ELF-1 (cell line): ENCODE measurements around the gene DAO.
A peak's percentile ranks its signal among the peaks of the same experiment; 100 is the strongest.
"Not testable (repeated sequence)": the region's sequence is repeated elsewhere in the genome, so short reads cannot be mapped to it uniquely, and the experiment has no call there.

Experiments
- DNase-seq: peaks from one replicate; pipeline ENCODE4 v3.0.0-alpha.2; 2016; ENCODE audit warnings: low read depth, low spot score

The DAO gene

DNA sequence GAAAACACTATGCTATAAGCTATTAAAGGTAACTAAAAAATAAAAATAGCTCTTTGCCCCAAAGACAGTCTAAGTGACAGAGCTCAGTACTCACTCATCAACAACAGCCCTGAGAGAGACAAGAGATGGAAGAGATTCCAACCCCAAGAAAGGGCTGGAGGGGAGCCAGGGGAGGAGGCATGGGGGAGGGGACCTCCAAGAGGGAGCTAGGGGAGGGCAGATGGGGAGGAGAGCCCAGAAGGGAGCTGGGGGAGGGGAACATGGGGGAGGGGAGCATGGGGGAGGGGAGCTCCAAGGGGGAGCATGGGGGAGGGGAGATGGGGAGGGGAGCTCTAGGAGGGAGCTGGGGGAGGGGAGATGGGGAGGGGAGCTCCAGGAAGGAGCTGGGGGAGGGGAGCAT, 30.2 kb upstream of the DAO start:
- no peak for DNase-seq

DNA sequence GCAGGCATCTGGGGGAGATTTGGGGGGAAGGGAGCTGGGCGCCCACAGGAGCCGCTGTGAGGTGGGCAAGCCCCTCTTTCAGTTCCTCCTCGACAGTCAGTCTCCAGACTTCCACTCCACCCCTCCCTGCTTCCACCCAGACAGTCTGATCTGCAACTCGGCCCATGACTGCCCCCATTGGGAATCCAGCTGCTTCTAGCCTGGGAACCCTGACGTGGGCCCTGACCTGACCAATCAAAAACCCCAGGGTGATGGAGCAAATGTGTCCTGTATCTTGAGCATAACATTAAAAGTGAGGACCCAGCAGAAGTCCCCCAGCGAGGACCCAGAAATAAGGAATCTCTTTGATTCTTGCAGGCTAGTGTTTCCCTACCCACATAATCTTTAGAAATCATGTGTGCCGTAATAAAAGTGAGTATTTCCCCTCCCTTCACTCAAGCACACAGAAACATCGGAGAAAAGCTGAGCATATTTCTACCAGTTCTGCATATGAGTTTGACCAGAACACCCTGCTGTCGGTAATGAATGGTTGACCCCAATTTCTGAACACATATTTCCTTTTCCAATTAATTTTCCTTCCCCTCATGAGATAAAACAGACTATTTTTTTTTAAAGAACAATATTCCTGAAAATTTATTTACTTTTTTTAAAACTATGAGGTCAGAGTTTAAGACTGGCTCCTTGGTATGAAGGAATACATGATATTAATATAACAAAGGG, 28.9 kb upstream of the DAO start:
- no peak for DNase-seq

DNA sequence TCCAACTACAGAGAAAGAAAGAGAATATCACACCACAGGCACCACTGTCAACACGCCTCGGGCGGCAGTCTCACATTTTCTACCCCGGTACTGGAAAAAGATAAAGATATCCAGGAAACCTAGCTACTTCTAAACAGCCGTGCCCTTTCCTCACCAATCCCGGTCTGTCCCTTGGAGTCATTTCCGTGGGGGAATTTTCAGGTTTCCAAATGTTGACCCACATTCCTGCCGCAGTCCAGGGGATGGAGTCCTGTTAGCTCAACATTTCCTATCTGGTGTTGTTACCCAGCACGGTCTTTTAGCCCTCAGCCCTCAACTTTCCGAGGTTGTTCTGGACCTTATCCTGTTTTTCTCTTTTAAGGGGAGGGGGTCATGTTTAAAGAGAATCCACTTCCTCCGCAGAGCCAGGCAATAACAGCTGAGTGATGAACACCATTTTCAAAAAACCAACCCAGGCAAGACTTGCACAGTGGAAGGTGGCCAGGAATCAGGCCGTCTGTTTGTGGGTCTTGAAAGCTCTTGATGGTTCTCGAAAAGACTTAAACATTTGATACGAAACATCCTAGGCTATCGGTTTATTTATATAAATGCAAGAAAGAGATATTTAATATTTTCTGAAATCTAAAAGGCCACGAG, 27.1 kb upstream of the DAO start:
- no peak for DNase-seq

DNA sequence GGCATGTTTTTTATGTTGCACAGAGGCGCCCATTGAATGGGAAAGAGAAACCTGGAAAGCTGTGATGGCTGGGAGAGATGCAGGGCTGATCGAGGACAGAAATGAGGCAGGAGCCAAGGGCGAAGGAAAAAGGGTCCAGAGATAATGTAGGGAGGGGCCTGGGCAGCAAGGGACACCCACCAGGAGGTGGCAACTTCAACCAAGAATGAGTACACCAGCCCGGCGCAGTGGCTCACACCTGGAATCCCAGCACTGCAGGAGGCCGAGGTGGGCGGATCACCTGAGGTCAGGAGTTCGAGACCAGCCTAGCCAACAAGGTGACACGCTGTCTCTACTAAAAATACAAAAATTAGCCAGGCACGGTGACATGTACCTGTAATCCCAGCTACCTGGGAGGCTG, 26.5 kb upstream of the DAO start:
- DNase-seq: no peak

DNA sequence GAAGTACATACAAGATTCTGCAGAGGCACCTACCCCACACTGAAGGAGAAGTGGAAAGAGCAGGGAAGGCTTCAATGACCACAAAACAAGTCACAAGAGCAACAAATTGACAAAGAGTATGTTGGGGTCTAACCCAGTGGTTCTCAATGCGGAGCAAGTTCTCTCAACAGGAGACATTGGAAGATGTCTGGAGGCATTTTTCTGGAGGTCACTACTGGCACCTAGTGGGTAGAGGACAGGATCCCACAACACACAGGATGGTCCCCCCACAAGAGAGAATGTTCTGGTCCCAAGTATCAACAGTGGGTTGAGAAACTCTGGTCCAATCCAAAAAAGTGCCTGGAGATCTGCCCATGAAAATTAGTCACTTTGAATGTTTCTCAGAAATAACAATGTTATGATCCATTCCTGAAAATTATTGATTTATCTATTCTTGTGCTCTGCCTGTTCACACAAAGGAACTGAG, 25.9 kb upstream of the DAO start:
- DNase-seq: peak; percentile 17

DNA sequence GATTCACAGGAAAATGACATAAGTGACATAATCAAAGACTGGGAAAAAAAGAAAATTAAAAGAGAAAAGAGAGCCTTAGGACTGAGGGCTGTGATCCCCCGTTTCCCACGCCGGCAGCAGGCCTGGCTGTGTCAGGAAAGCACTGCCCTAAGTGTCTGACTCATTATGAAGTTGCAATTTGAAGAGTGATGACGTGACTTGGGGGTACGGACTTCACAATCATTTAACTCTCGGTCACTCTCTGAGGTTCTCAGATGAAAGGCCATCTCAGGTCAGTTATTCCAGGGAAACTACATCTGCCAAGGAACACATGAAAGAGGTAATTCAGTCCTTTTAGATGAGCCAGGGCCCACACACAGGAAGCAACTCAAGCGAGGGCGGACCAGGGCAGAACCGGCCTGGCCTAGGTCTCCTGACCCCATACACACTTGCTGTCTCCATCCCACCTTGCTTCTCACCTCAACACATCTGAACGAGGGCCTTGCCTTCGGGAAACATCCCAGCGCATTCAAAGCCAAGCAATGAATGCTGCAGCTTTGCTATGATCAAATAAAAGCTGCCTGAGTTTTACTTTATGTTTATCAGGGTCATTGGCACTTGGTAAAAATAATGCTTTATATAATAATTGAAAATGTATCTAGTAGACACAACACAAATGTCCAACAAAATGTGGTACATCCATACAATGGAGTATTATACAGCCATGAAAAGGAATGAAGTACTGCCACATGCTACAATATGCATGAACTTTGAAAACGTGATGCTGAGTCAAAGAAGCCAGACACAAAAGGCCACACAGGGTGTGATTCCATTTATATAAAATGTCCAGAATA, 25.2 kb upstream of the DAO start:
- peak; percentile 12 for DNase-seq

DNA sequence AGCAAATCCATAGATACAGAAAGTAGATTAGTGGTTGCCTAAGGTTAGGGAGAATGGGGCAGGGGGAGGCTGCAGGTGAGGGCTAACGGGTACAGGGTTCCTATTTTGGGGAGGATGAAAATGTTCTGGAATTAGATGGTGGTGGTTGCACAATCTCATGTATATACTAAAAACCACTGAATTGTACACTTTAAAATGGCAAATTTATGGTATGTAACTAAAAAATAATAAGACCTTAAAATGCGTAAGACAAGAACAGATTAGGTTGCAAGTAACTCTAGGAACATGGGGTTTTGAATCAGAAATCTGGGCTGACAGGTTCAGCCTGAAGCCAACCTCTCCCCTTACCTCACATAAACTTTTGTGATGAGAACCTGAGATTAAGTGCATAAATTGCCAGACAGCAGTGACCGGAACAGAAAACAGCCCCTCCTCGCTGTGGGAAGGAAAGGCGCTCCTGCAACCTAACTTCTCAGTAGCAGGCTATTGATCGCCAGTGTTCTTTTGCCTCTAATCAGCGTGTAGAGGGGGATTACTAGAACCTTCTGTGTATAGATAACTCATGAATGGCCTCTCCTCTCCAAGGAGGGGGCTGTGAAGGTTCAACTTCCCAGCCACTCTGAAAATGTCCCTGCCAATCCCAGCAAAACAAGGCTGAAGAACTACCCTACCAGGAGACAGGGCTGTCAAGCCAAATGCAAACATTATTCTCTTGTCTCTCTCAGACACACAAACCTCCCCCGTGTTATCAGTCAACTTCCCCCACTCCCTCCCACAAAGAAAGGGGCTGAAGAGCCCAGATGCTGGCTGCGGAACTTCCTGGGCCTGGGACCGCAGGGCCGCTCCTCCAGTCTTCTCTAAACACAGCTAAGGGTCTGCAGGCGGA, 24.4 kb upstream of the DAO start:
- DNase-seq: peak; percentile 64

DNA sequence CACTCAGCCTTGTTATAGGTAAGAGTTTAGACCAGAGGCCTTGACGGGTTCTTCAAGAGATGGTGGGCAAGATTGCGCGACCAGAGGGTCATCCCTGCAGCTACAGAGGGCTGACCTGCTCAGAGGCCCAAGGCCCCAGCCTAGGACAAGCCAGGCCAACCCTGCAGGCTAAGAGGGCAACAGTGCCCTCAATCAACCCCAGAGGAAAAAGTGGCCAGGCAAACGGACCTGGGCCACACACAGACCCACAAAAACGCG, 23.8 kb upstream of the DAO start:
- no peak for DNase-seq

DNA sequence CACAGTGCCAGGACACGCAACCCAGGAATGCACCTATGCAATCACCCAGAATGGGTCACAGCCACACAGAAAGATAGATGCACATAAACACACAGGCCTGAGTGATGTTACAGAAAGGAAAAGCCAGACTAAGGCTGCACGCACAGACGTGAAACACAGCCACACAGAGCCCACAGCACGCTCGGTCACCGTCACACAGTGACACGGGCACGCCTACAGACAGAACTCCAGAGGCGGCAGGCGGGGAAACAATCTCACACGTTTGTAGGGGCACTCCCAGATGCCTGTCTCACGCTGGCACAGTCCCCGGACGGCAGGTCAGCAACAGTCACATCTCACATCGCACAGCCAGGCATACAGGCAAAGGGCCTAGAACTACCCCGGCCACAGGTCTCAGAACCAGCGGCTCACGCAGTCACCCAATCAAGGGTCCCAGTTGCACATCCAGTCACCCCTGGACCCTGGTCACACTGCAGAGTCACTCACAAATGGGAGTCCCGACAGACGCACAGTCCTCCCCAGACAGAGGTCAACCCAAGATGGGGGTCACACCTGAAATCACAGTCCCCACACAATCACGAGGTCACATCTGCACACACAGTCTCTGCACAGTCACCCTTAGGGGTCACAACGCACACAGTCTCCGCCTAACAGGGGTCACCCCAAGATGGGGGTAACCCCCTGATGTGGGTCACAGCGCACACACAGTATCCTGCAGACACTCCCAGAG, 23.3 kb upstream of the DAO start:
- DNase-seq: peak; percentile 54

DNA sequence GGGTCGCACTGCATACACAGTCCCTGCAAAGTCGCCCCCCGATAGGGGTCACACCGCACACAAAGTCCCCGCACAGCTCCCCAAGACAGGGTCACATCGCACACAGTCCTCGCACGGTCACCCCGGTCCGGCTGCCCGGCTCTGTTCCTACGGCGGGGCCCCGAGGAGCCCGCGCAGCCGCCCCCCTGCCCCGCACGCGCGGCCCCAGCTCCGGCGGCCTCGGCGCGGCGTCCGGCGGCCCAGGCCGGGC, 22.8 kb upstream of the DAO start:
- DNase-seq: no peak

DNA sequence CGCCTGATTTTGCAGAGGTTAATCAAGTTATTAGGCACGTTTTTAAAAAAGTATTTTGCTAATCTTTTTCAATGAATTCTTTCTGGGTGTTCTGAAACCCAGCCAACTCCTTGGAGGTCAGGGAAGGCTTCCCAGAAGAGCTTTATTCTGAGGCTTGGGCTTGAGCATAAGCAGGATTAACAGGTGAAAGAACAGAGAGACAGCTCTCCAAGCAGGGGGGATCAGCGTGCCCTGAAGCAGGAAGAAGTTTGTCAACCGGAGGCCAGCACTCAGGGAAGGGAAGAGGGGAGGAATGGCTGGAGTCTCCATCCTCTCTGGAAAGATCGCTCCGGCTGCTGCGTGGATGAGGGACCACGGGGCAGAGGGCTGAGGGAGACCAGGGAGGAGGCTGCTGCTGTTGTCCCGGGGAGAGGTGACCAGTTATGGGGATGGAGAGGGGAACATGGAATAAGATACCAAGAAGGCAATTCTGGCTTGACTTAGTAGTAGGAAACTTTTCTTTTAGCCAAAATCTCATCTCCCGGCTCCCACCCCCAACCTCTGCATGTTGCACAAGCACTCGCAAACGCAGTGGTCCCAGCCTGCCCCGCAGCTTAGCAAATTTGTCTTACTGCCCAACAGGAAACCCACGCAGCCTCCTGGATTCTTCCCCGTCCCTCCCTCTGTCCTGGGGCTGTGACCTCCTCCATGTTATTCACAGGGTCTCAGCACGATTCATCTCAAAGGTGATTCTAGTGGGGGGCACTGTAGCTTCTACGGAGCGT, 21.4 kb upstream of the DAO start:
- peak; percentile 40 for DNase-seq

DNA sequence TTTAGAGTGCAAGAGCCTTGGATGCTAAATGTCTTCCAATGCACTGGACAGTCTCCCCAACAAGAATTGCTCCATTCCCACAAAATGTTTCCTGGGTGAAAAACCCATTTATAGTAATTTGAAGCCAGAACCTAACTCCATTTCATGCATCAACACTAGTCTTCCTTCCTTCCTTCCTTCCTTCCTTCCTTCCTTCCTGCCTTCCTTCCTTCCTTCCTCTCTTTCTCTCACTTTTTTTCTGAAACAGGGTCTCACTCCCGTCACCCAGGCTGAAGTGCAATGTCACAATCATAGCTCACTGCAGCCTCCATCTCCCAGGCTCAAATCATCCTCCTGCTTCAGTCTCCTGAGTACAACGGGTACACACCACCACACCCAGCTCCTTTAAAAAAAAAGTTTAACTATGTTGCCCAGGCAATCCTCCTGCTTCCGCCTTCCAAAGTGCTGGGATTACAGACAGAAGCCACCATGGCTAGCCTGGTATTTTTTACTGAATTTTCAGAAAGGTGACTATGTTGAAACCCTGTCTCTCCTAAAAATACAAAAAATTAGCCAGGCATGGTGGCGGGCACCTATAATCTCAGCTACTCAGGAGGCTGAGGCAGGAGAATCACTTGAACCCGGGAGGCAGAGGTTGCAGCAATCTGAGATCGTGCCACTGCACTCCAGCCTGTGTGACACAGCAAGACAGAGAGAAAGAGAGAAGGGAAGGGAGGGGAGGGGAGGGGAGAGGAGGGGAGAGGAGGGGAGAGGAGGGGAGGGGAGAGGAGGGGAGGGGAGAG, 20.6 kb upstream of the DAO start:
- DNase-seq: not testable (repeated sequence)

DNA sequence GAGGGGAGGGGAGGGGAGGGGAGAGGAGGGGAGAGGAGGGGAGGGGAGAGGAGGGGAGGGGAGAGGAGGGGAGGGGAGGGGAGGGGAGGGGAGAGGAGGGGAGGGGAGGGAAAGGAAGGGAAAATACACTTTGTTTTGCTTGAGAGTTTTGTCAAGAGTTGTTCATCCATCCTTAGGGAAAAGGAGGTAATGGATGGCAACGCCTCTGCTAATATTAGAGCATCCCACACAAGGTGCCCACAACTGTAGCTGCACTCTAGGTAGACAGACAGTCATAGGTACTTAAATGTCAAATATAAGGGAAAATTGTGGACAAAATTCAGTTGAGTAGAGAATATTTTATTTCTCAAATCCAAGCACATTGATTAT, 20.0 kb upstream of the DAO start:
- DNase-seq: no peak

DNA sequence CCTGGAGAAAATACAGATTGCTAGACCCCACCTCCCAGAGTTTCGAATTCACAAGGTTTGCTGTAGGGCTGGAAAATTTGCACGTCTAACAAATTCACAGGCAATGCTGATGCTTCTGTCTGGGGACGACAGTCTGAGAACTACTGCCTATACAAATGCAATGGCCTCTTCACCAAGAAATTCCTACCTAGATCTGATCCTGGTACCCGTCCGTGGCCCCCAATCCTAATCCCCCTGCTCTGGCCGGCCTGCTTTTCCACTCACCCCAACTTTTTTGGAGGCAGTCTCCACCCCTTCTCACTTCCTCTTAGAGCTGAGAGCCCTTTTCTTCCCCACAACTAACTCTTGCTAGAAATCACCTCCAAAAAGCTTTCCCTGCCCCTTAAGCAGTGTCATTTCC, 19.4 kb upstream of the DAO start:
- no peak for DNase-seq

DNA sequence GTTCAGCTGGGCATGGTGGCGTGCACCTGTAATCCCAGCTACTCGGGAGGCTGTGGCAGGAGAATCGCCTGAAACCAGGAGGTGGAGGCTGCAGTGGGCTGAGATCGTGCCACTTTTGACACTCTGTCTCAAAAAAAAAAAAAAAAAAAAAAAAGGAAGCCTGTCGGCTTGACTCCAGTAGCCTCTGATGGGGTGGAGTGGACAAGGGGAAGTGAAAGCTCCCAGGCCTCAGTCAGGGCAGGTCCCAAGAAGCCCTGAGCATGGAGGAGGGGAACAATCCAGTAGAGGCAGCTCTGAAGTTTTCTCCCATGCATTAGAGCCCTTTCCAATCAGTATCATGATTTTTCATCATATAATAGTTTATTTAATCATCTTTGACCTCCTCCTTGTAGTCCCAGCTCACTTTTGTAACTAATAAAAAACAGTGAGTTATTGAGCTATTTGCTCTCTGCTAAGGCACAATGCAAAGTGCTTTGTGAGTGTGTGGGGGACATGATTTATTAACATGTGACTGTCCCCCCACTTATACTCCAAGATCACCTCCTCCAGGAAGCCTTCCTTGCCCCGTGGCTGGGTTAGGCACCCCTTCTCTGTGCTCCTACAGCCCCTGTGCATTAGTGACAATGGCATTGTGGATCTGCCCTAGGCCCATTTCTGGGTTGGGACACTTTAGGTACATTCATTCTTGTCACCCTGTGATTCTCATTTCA, 17.9 kb upstream of the DAO start:
- no peak for DNase-seq

DNA sequence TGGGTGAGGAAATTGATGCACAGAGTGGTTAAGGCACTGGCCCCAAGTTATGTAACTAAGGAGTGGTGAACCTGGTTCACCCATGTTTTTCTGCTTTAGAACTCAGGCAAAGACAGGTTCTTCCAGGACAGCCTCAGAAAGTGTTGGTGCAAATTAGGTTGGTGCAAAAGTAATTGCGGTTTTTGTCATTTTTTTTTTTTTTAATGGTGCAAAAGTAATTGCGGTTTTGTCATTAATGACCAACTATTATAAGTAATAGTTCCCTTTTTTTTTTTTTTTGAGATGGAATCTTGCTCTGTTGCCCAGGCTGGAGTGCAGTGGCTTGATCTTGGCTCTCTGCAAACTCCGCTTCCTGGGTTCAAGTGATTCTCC, 17.3 kb upstream of the DAO start:
- no peak for DNase-seq

DNA sequence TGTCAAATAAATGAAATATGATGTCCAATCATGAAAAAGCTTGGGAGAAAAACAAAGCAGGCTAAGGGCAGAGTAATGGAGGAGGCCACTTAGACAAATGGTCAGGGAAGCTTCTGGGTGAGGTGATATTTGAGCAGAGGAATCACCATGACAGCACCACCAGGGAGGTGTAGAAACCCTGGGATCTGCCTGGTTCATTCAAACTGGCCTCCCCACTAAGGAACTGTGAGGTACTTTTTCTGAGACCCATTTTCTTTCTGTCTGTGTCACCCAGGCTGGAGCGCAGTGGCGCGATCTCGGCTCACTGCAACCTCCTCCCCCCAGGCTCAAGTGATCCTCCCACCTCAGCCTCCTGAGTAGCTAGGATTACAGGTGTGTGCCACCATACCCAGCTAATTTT, 14.7 kb upstream of the DAO start:
- no peak for DNase-seq

DNA sequence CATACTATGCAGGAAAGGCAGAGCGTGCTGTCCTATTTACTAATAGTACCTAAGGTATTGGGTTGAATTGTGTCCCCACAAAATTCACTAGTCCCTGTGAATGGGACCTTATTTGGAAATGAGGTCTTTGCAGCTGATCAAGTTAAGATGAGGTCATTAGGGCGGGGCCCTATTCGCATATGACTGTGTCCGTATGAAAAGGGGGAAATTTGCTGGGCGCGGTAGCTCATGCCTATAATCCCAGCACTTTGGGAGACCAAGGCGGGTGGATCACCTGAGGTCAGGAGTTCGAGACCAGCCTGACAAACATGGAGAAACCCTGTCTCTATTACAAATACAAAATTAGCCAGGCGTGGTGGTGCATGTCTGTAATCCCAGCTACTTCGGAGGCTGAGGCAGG, 13.8 kb upstream of the DAO start:
- not testable (repeated sequence) for DNase-seq

DNA sequence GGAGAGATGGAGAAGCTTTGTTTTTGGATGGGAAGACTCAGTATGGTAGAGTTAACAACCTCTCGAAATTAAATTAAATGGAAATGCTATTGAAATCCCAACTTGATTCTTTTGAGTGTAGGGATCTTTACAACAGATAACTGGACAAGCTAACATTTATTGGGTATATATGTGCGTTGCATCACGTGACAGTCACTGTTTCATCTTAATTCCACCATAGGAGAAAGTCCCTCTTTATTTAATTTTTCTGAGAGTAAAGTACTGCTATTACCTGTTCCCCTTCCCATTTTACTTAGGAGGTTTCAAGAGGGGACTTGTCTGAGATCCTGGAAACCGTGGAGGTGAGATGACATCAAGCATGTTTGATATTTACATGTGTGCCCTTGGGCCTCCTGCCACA, 11.1 kb upstream of the DAO start:
- DNase-seq: no peak

DNA sequence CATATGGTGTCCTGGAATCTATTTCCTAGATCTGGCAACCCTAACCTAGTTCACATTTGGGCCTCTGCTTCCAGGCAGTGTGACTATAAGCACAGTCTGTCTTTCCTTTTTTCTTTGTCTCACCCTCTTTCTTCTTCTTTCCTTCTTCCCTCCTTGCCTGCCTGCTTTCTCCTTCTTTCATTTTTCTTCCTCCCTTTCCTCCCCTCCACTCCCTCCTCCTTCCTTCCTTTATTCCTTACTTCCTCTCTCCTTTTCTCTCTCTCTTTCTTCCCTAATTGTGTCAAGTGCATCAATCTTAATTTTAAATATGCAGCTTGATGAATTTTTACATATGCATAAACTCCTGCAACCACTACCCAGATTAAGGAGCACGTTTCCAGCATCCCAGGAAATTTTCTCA, 4.6 kb upstream of the DAO start:
- no peak for DNase-seq
